ENCODE results near the gene PTGDS. TPM values are rescaled to one million over a fixed set of nuclear protein-coding genes. Genes with fewer than 3 reads are reported as not detected.

Gene PTGDS
- total and polyA plus RNA-seq, 9 of the 15 experiments (the other 6 are each of a cell fraction or from before 2014, with no cell fraction given) = 0.46 to 7.1 (median 2.0) TPM

DNA sequence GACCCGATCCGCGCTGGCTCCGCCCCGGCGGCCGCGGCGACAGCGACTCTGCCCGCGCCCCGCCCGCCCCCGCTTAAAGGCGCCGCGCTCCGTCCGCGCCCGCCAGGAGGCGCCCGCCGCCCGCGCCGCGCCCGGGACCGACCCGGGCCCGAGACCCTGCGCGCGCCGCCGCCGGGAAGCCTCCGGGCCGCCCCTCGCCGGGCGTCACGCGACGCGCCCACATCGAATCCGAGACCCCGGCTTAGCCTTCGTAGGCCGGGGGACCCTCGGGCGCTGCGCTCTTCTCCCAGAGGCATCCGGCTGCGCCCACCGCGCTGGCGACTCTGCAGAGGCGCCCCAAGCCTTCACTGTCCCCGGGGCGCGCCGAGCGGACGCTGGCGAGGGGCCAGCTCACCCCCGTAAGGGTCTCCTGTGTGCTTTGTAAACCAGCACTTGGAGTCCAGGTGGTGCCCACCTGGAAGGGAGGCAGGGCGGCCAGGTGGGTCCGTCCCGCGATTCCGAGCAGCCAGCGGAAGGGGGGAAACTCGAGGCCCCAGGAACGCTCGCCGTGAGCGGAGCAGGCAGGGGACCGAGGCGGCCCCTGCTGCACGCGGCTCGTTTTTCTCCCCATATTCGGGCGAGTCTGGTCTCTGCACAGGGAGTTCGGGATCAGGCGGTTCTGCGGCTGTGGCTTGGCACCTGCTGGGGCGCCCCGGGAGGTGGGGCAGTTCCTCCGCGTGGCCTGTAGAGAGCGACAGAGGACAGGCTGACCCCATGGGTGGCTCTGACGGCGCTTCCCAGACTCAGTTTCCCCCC is 51.2 kb downstream of the PTGDS start:
- DNase-seq (ENCODE audit: extremely low read depth in 1 of 4, low spot score in 3 of 4) = peak; percentile 80 to 92 (median 84)
- H3K27me3 ChIP-seq (ENCODE audit: control insufficient read depth in 2 of 2, insufficient read depth in 2 of 2, low read length in 2 of 2) = no peaks in the 10 kb centered on the region
- H3K4me1 ChIP-seq (replicated peaks in 1 of 2; ENCODE audit: control insufficient read depth in 2 of 2, insufficient read depth in 2 of 2, low read length in 2 of 2) = peaks cover 9 to 92% of the 10 kb centered on the region in 2 experiments; a peak in 4 of 5 replicates
- no TSS peak for BruUV-seq (replicated peaks)
- H3K4me2 ChIP-seq (ENCODE audit: insufficient read depth, low read length) = peak overlapping the region; percentile 86
- in situ Hi-C loops (cut with MboI) (no loop called here), intact Hi-C loops (cut with micrococcal nuclease) (loop anchor here (1.0 to 2.0 kb wide), 2 partner anchors 84 to 241 kb away; partner anchors contain the start of genes C8G and FBXW5)
- no peaks in the 10 kb centered on the region for H3K9me1 ChIP-seq (ENCODE audit: control insufficient read depth, insufficient read depth, low read length)
- peak; percentile 81 for ATAC-seq
- peak overlapping the region; percentile 93 for H2AFZ ChIP-seq (ENCODE audit: low read depth, low read length)
- H3K9me3 ChIP-seq (replicated peaks; ENCODE audit: control insufficient read depth, insufficient read depth, low read depth, low read length) = no peaks in the 10 kb centered on the region
- FAIRE-seq = peak; percentile 26
- H3K79me2 ChIP-seq (ENCODE audit: control insufficient read depth, insufficient read depth, low read length) = peaks cover 3% of the 10 kb centered on the region; the same call in 1 of the 3 replicates
- ChIA-PET POLR2A (interaction anchor here (0.6 to 1.0 kb wide), 3 partner anchors 9 to 610 kb away, joined by 3 to 4 read pairs (median 3); no protein-coding TSS in a partner anchor), CTCF (ENCODE audit: low intra/inter-chr PET ratio) (interaction anchor here (0.6 to 3.0 kb wide), 4 partner anchors 80 to 237 kb away, joined by 3 to 17 read pairs (median 6); partner anchors contain the start of gene TMEM141)
- no peaks in the 10 kb centered on the region for H4K20me1 ChIP-seq (replicated peaks; ENCODE audit: control insufficient read depth, insufficient read depth, low read length)
- WGBS (ENCODE audit: insufficient coverage, low coverage, missing lambda C conversion rate) = under 1% methylated on average over 43 of the region's 98 CpGs
- H3K9ac ChIP-seq (ENCODE audit: insufficient read depth in 1 of 2, low read depth in 2 of 2, low read length in 2 of 2) = peak overlapping the region; percentile 69 to 92
- H3K36me3 ChIP-seq (ENCODE audit: control insufficient read depth, insufficient read depth, low read length) = no peaks in the 10 kb centered on the region
- H3K4me3 ChIP-seq = peak overlapping the region; percentile 66
- H3K27ac ChIP-seq (ENCODE audit: extremely low read depth, low read depth, low read length) = peak overlapping the region; percentile 57; the same call in 2 of the 3 replicates
- TF ChIP-seq ZNF124 (CRISPR knock-in tag; IDR thresholded peaks at IDR 0.05) (no peak), ZC3H4 (CRISPR knock-in tag; IDR thresholded peaks at IDR 0.05; ENCODE audit: borderline replicate concordance) (0 out of 2 replicates have a peak, but pooled peaks have one; percentile 19), ZNF766 (CRISPR knock-in tag; conservative IDR thresholded peaks at IDR 0.05) (peak; percentile 57; the same call in 1 of the 2 replicates), EGR1 (conservative IDR thresholded peaks at IDR 0.05) (peak; percentile 33), JUN (IDR thresholded peaks at IDR 0.05; ENCODE audit: borderline replicate concordance, low read depth, low read length) (no peak), JUN (CRISPR knock-in tag; IDR thresholded peaks at IDR 0.05; ENCODE audit: borderline replicate concordance) (0 out of 2 replicates have a peak, but pooled peaks have one; percentile 39), POU5F1 (IDR thresholded peaks at IDR 0.05; ENCODE audit: borderline replicate concordance, low read depth, low read length, partially characterized antibody) (no peak), ZNF239 (CRISPR knock-in tag; IDR thresholded peaks at IDR 0.05) (no peak), CBX3 (IDR thresholded peaks at IDR 0.05; ENCODE audit: borderline replicate concordance in 1 of 2, low read length in 2 of 2) (no peak; a peak in 1 of 3 replicates), GTF2E2 (tag; IDR thresholded peaks at IDR 0.05) (no peak), HDAC3 (IDR thresholded peaks at IDR 0.05; ENCODE audit: borderline replicate concordance, partially characterized antibody) (no peak), RAD21 (CRISPR knock-in tag; conservative IDR thresholded peaks at IDR 0.05 in 1 of 2, IDR thresholded peaks at IDR 0.05 in 1 of 2) (peak in 1 of 2 experiments; percentile 39; a peak in 2 of 4 replicates), ZFP36 (IDR thresholded peaks at IDR 0.05; ENCODE audit: low read depth, low read length, partially characterized antibody) (peak; percentile 12)
- TF ChIP-seq, protein P1, sequence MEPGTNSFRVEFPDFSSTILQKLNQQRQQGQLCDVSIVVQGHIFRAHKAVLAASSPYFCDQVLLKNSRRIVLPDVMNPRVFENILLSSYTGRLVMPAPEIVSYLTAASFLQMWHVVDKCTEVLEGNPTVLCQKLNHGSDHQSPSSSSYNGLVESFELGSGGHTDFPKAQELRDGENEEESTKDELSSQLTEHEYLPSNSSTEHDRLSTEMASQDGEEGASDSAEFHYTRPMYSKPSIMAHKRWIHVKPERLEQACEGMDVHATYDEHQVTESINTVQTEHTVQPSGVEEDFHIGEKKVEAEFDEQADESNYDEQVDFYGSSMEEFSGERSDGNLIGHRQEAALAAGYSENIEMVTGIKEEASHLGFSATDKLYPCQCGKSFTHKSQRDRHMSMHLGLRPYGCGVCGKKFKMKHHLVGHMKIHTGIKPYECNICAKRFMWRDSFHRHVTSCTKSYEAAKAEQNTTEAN (CRISPR knock-in tag; IDR thresholded peaks at IDR 0.05) = no peak
- TF ChIP-seq, protein P2, sequence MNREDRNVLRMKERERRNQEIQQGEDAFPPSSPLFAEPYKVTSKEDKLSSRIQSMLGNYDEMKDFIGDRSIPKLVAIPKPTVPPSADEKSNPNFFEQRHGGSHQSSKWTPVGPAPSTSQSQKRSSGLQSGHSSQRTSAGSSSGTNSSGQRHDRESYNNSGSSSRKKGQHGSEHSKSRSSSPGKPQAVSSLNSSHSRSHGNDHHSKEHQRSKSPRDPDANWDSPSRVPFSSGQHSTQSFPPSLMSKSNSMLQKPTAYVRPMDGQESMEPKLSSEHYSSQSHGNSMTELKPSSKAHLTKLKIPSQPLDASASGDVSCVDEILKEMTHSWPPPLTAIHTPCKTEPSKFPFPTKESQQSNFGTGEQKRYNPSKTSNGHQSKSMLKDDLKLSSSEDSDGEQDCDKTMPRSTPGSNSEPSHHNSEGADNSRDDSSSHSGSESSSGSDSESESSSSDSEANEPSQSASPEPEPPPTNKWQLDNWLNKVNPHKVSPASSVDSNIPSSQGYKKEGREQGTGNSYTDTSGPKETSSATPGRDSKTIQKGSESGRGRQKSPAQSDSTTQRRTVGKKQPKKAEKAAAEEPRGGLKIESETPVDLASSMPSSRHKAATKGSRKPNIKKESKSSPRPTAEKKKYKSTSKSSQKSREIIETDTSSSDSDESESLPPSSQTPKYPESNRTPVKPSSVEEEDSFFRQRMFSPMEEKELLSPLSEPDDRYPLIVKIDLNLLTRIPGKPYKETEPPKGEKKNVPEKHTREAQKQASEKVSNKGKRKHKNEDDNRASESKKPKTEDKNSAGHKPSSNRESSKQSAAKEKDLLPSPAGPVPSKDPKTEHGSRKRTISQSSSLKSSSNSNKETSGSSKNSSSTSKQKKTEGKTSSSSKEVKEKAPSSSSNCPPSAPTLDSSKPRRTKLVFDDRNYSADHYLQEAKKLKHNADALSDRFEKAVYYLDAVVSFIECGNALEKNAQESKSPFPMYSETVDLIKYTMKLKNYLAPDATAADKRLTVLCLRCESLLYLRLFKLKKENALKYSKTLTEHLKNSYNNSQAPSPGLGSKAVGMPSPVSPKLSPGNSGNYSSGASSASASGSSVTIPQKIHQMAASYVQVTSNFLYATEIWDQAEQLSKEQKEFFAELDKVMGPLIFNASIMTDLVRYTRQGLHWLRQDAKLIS (CRISPR knock-in tag; IDR thresholded peaks at IDR 0.05) = no peak
